Natural killer cell (primary cell): ENCODE measurements around the gene ACRBP. TPM values are rescaled to one million over a fixed set of nuclear protein-coding genes. Genes with fewer than 3 reads are reported as not detected.

Experiments
- ATAC-seq, 3 donors: fragments of 150-1000 bp in 2 of 3; fragments of 200-7000 bp in 1 of 3; cut with Tn5 transposase; 1 replicate in 1 of 3; 2 replicates in 2 of 3; pipeline ENCODE4 v1.10.0; 2021; ENCODE audit warnings: mild to moderate bottlenecking in 2 of 3, moderate library complexity in 2 of 3
- DNase-seq, 2 donors: peaks; one replicate each; pipeline versions ENCODE4 v3.0.0 to v3.0.0-alpha.2; 2013 to 2021; ENCODE audit warnings: mixed read lengths in 1 of 2
- H3K27ac ChIP-seq: one replicate; pipeline ENCODE4 v1.5.1; 2013; ENCODE audit warnings: mild to moderate bottlenecking, low read length
- H3K27me3 ChIP-seq: one replicate; pipeline ENCODE4 v1.6.1; 2013; ENCODE audit warnings: low read length; ENCODE audit not compliant: control insufficient read depth, insufficient read depth
- H3K36me3 ChIP-seq: one replicate; pipeline ENCODE4 v1.6.1; 2013; ENCODE audit warnings: low read length; ENCODE audit not compliant: control insufficient read depth, insufficient read depth
- H3K4me1 ChIP-seq: one replicate; pipeline ENCODE4 v1.6.1; 2013; ENCODE audit warnings: low read length; ENCODE audit not compliant: control insufficient read depth, insufficient read depth
- H3K4me3 ChIP-seq: one replicate; pipeline ENCODE4 v1.5.1; 2013; ENCODE audit warnings: low read length
- H3K9me3 ChIP-seq: one replicate; pipeline ENCODE4 v1.6.1; 2013; ENCODE audit warnings: low read length; ENCODE audit not compliant: control insufficient read depth, insufficient read depth
- H3K27ac Mint-ChIP-seq, 2 donors: one replicate each; pipeline ENCODE4 v1.8.0; 2022; ENCODE audit warnings: mild to moderate bottlenecking in 2 of 2, mixed read lengths in 2 of 2, moderate library complexity in 1 of 2
- H3K27me3 Mint-ChIP-seq, 2 donors: one replicate each; pipeline ENCODE4 v1.8.0; 2022; ENCODE audit warnings: low read depth in 2 of 2, mixed read lengths in 2 of 2
- H3K36me3 Mint-ChIP-seq: one replicate; pipeline ENCODE4 v1.8.0; 2022; ENCODE audit warnings: mixed read lengths
- H3K4me1 Mint-ChIP-seq, 2 donors: one replicate each; pipeline ENCODE4 v1.8.0; 2022; ENCODE audit warnings: mixed read lengths in 2 of 2
- H3K4me3 Mint-ChIP-seq: one replicate; pipeline ENCODE4 v1.8.0; 2022; ENCODE audit warnings: mild to moderate bottlenecking, moderate library complexity, mixed read lengths
- H3K9me3 Mint-ChIP-seq, 2 donors: one replicate each; pipeline ENCODE4 v1.8.0; 2022; ENCODE audit warnings: mixed read lengths in 2 of 2
- CTCF ChIP-seq: fragments of 200-600 bp; IDR thresholded peaks from one replicate; pipeline ENCODE4 v1.8.0; 2022; ENCODE audit warnings: antibody characterized with exemption
- WGBS: methylation state at CpG from one replicate; pipeline ENCODE4 v1.1.7; 2013; ENCODE audit warnings: missing lambda C conversion rate; ENCODE audit not compliant: insufficient coverage; 5-methylcytosine and 5-hydroxymethylcytosine counted together
- intact Hi-C: fragments of 100-400 bp; cut with micrococcal nuclease; formaldehyde crosslinking; loops from one replicate; pipeline ENCODE4 v1.14.2; 2022
- total RNA-seq, 4 donors: library from RNA; stranded (reverse); fragments of 120-200 nt in 1 of 4; gene quantifications; one replicate each; pipeline versions ENCODE4 v1.2.3 to v1.2.4, GENCODE V29; 2013 to 2022

Gene ACRBP
- total RNA-seq, 3 donors from 2014 or later (not counting 1 experiment from before 2014, with no cell fraction given), result 2.1 to 12.2 (median 4.7) TPM

- WGBS, result under 1% methylated on average over 65 of the region's 72 CpGs
- H3K27ac ChIP-seq, result peak within 1 kb of the TSS; percentile 95
- Mint-ChIP-seq H3K36me3 (no peaks in the 10 kb centered on the region), H3K4me3 (peak within 1 kb of the TSS; percentile 92), H3K27ac (peak within 1 kb of the TSS; percentile 93 to 96), H3K9me3 (no peaks in the 10 kb centered on the region), H3K27me3 (peaks cover 2 to 4% of the 10 kb centered on the region in 2 donors), H3K4me1 (peaks cover 43 to 53% of the 10 kb centered on the region in 2 donors)
- no peak for TF ChIP-seq CTCF
- H3K4me3 ChIP-seq, result peak within 1 kb of the TSS; percentile 63
- peak; percentile 89 to 98 for DNase-seq
- intact Hi-C loops, result loop anchor here (1.0 to 10.0 kb wide), 6 partner anchors 26 to 194 kb away; partner anchors contain the start of genes ING4, MRPL51, NCAPD2 and NOP2
- no peaks in the 10 kb centered on the region for H3K36me3 ChIP-seq
- no peaks in the 10 kb centered on the region for H3K9me3 ChIP-seq
- no peaks in the 10 kb centered on the region for H3K27me3 ChIP-seq
- peak; percentile 76 to 93 (median 80) for ATAC-seq
- peaks cover 22% of the 10 kb centered on the region for H3K4me1 ChIP-seq
These were observed 42.0 kb upstream of the ACRBP start, which contains the start of gene ZNF384 for GRCh38 chr12:6688999-6689882. Gene ZNF384 (minus strand): TSS chr12:6689375. CDS start chr12:6679520, 9,855 bp downstream.

- Mint-ChIP-seq H3K4me3 (peak overlapping the region; percentile 92), H3K36me3 (no peaks in the 10 kb centered on the region)
- WGBS, result under 1% methylated on average over 8 of the region's 13 CpGs
These were observed 41.3 kb upstream of the ACRBP start for GRCh38 chr12:6688543-6688998.

GRCh38 chr12:6685814-6686213 lies 38.6 kb upstream of the ACRBP start:
- Histone ChIP-seq H3K27me3 (no peaks in the 10 kb centered on the region), H3K27ac (no peak overlapping the region), H3K4me3 (no peak overlapping the region), H3K4me1 (peaks cover 22% of the 10 kb centered on the region), H3K36me3 (peaks cover 5% of the 10 kb centered on the region), H3K9me3 (no peaks in the 10 kb centered on the region)
- WGBS, result 51% methylated on average over 3 of the region's 3 CpGs
- DNase-seq (no peak), ATAC-seq (no peak)
- Mint-ChIP-seq H3K36me3 (no peaks in the 10 kb centered on the region), H3K9me3 (no peaks in the 10 kb centered on the region), H3K4me1 (peaks cover 43 to 64% of the 10 kb centered on the region in 2 donors), H3K27ac (peak overlapping the region; percentile 13 to 96), H3K4me3 (no peak overlapping the region), H3K27me3 (no peaks in the 10 kb centered on the region)
- intact Hi-C loops, result loop anchor here (5.0 to 10.0 kb wide), 2 partner anchors 119 to 191 kb away; partner anchors contain the start of genes MRPL51, NCAPD2 and NOP2
- TF ChIP-seq CTCF, result no peak

More at GRCh38 chr12:6688543-6688998, 41.3 kb upstream of the ACRBP start:
- intact Hi-C loops, result loop anchor here (5.0 to 10.0 kb wide), 2 partner anchors 121 to 194 kb away; partner anchors contain the start of genes MRPL51, NCAPD2 and NOP2
- Mint-ChIP-seq H3K4me1 (peaks cover 43 to 54% of the 10 kb centered on the region in 2 donors), H3K27ac (peak overlapping the region; percentile 93 to 96), H3K9me3 (no peaks in the 10 kb centered on the region), H3K27me3 (no peaks in the 10 kb centered on the region)
- Histone ChIP-seq H3K4me1 (peaks cover 22% of the 10 kb centered on the region), H3K27me3 (no peaks in the 10 kb centered on the region), H3K36me3 (no peaks in the 10 kb centered on the region), H3K27ac (peak overlapping the region; percentile 95), H3K4me3 (peak overlapping the region; percentile 63), H3K9me3 (no peaks in the 10 kb centered on the region)
- peak; percentile 5 to 10 (median 7) for ATAC-seq
- no peak for TF ChIP-seq CTCF
- DNase-seq, result peak; percentile 56 to 69
